ENCODE data around the gene TARS3. TPM values are rescaled to one million over a fixed set of nuclear protein-coding genes. Genes with fewer than 3 reads are reported as not detected.
"Not testable (repeated sequence)": the region's sequence is repeated elsewhere in the genome, so short reads cannot be mapped to it uniquely, and the experiment has no call there.

Gene TARS3
- total RNA-seq, 1 donor from 2014 or later = 13.0 TPM

DNA sequence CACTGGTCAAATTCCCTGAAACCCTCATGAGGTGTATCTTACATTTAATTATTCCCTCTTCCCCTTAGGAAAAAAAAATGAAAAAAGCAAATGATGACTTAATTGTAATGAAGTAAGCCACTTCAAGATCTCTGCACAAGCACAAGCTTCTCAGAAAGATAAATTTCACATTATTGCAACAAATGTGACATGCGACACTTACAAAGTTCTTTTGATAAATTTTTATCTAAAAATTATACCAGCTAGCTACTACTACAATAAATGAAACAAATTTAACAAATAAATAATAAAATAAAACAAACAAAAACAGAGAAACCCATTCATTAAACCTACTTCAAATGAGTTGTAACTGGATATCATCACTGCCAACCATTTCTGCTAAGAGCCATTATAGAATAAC is 62.1 kb downstream of the TARS3 start:
- Mint-ChIP-seq H3K27ac (no peak overlapping the region), H3K4me3 (no peak overlapping the region), H3K36me3 (ENCODE audit: low read depth) (peaks cover 37% of the 10 kb centered on the region), H3K4me1 (no peaks in the 10 kb centered on the region), H3K9me3 (no peaks in the 10 kb centered on the region), H3K27me3 (no peaks in the 10 kb centered on the region)
- intact Hi-C loops (cut with micrococcal nuclease) = no loop called here
- DNase-seq = no peak
- ATAC-seq (ENCODE audit: low read depth) = no peak
- POLR2A ChIA-PET = no interaction called here
- CTCF ChIA-PET = no interaction called here
- TF ChIP-seq, protein P1, sequence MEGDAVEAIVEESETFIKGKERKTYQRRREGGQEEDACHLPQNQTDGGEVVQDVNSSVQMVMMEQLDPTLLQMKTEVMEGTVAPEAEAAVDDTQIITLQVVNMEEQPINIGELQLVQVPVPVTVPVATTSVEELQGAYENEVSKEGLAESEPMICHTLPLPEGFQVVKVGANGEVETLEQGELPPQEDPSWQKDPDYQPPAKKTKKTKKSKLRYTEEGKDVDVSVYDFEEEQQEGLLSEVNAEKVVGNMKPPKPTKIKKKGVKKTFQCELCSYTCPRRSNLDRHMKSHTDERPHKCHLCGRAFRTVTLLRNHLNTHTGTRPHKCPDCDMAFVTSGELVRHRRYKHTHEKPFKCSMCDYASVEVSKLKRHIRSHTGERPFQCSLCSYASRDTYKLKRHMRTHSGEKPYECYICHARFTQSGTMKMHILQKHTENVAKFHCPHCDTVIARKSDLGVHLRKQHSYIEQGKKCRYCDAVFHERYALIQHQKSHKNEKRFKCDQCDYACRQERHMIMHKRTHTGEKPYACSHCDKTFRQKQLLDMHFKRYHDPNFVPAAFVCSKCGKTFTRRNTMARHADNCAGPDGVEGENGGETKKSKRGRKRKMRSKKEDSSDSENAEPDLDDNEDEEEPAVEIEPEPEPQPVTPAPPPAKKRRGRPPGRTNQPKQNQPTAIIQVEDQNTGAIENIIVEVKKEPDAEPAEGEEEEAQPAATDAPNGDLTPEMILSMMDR (IDR thresholded peaks at IDR 0.05) = no peak

DNA sequence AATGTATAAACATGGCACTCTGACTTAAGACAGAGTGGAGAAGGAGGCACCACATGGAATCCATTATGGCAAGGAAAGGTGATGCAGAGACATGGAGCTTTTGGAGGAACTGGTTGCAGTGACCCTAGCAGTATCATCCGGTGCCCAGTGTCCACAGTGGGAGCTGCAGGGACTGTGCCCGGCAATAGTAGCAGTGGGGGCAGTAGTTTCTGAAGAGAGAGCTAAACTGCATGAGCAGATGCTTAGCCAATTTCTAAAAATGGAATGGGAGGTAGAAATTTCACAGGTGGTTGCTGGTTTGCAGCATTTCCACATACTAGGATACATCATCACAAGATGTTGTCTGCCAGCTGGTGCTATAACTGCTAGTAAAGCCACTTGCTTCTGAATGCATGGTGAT is 64.3 kb downstream of the TARS3 start:
- POLR2A ChIA-PET = no interaction called here

DNA sequence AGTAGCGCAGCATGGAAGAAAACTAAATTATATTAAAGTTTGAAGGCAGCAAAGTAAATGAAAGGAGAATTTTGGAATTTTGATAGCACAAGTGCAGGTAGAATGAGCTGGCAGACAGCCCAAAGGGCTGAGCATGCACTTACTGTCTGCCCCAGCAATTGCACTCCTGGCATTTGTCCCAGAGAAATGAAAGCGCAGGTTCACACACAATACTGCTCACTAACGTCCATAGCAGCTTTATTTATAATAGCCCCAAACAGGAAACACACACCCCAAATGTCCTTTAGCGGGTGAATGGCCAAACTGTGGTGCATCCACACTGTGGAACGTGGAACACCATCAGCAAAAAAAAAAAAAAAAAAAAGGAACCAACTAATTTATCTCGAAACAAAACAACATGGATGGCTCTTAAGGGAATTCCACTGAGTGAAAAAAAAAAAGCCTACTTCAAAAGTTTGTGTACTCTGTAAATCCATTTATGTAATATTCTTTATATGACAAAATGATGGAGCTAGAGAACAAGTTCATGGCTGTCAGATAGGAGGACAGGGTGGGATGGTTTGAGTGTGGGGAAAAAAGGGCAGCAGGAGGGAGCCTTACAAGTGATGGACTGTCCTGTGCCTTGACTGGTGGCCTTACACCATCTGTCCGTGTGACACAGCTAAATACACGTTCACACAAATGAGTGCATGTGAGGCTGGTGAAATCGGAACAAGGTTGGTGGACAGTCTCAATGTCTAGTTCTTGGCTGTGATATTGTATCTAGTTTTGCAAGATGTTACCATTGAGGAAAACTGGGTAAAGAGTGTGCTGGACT is 66.1 kb downstream of the TARS3 start:
- POLR2A ChIA-PET = no interaction called here
- Mint-ChIP-seq H3K27me3 (no peaks in the 10 kb centered on the region), H3K4me3 (no peak overlapping the region), H3K36me3 (ENCODE audit: low read depth) (peaks cover 27% of the 10 kb centered on the region), H3K9me3 (no peaks in the 10 kb centered on the region), H3K4me1 (peaks cover 11% of the 10 kb centered on the region), H3K27ac (no peak overlapping the region)
- no peak for ATAC-seq (ENCODE audit: low read depth)
- CTCF ChIA-PET = no interaction called here
- no peak for DNase-seq
- TF ChIP-seq, protein P1 (IDR thresholded peaks at IDR 0.05) = no peak
- intact Hi-C loops (cut with micrococcal nuclease) = no loop called here

More for the DNA sequence above, 64.3 kb downstream of the TARS3 start:
- Mint-ChIP-seq H3K9me3 (no peaks in the 10 kb centered on the region), H3K4me3 (no peak overlapping the region), H3K36me3 (ENCODE audit: low read depth) (peaks cover 36% of the 10 kb centered on the region), H3K4me1 (no peaks in the 10 kb centered on the region), H3K27ac (no peak overlapping the region), H3K27me3 (no peaks in the 10 kb centered on the region)
- CTCF ChIA-PET = no interaction called here
- intact Hi-C loops (cut with micrococcal nuclease) = no loop called here
- TF ChIP-seq, protein P1 (IDR thresholded peaks at IDR 0.05) = no peak
- DNase-seq (no peak), ATAC-seq (ENCODE audit: low read depth) (no peak)

DNA sequence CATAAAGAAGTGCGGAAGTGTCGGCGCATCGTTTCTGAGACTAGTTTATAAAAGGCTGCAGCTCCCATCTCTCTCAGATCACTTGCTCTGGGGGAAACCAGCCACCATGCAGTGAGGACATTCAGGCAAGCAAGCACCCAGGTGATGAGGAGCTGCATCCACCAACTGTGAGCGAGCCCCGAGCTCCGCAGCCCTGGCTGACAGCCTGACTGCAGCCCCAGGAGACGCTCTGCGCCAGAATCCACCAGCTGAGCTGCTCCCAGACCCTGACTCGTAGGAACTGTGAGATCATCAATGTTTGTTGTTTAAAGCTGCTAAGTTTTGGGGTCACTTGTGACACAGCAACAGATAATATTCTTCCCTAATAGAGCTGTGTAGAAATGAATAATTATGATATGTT is 67.1 kb downstream of the TARS3 start:
- H3K27ac Mint-ChIP-seq = no peak overlapping the region
- intact Hi-C loops (cut with micrococcal nuclease) = no loop called here
- H3K27me3 Mint-ChIP-seq = no peaks in the 10 kb centered on the region
- ChIA-PET CTCF (no interaction called here), POLR2A (no interaction called here)
- no peak for ATAC-seq (ENCODE audit: low read depth)
- TF ChIP-seq, protein P1 (IDR thresholded peaks at IDR 0.05) = no peak
- peaks cover 24% of the 10 kb centered on the region for H3K36me3 Mint-ChIP-seq (ENCODE audit: low read depth)
- no peak overlapping the region for H3K4me3 Mint-ChIP-seq
- peaks cover 17% of the 10 kb centered on the region for H3K4me1 Mint-ChIP-seq
- no peak for DNase-seq
- H3K9me3 Mint-ChIP-seq = no peaks in the 10 kb centered on the region

DNA sequence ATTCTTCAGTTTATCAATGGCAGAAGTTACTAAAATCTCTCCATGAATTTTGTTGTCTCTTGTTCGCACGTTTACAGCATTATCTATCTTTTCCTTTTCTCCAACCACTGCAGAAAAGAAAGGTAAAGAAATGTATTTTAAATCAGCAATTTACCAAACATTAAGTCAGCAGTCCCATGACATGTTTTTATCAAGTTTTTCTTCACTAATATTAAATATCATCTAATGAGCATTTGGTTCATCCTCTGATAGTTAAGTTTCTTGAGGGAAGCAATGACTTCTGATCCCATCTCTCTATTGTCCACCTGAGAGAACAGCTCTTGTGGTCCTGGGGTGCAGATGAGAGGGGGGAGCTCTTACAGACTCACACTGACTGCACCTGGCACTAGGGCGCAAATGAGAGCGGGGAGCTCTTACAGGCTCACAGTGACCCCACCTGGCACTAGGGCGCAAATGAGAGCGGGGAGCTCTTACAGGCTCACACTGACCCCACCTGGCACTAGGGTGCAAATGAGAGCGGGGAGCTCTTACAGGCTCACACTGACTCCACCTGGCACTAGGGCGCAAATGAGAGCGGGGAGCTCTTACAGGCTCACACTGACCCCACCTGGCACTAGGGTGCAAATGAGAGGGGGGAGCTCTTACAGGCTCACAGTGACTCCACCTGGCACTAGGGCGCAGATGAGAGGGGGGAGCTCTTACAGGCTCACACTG is 69.5 kb downstream of the TARS3 start:
- H3K9me3 Mint-ChIP-seq; H3K36me3 Mint-ChIP-seq (ENCODE audit: low read depth); DNase-seq; ATAC-seq (ENCODE audit: low read depth); H3K27me3 Mint-ChIP-seq: not testable (repeated sequence)
- ChIA-PET POLR2A (interaction anchor here (0.7 to 4.3 kb wide), 3 partner anchors 69 to 366 kb away, joined by 3 to 29 read pairs (median 4); partner anchors contain the start of gene SNRPA1), CTCF (interaction anchor here (0.7 to 1.4 kb wide), 6 partner anchors 13 to 379 kb away, joined by 3 to 5 read pairs (median 4); partner anchors contain the start of gene SNRPA1)
- peak overlapping the region; percentile 50 for H3K27ac Mint-ChIP-seq
- intact Hi-C loops (cut with micrococcal nuclease) = loop anchor here (5.0 kb wide), 1 partner anchor 647 kb away; no protein-coding TSS in a partner anchor
- H3K4me3 Mint-ChIP-seq = peak overlapping the region; percentile 45
- peaks cover 38% of the 10 kb centered on the region for H3K4me1 Mint-ChIP-seq
